WTC11 (cell line): ENCODE data around the gene JAZF1.

Experiments used
- MAX ChIP-seq: sonication (generic); formaldehyde crosslinking; IDR thresholded peaks from 2 replicates; pipeline ENCODE4 v1.8.0; 2022; ENCODE audit warnings: mild to moderate bottlenecking, missing genetic modification reagents
- TEAD4 ChIP-seq: sonication (generic); formaldehyde crosslinking; IDR thresholded peaks from 2 replicates; pipeline ENCODE4 v1.8.0; 2022; ENCODE audit warnings: mild to moderate bottlenecking, missing genetic modification reagents
- USF2 ChIP-seq: sonication (generic); formaldehyde crosslinking; IDR thresholded peaks from 2 replicates; pipeline ENCODE4 v1.8.1; 2023; ENCODE audit warnings: mild to moderate bottlenecking, missing genetic modification reagents, moderate library complexity
- TF ChIP-seq, protein P1 (sequence below): sonication (generic); formaldehyde crosslinking; IDR thresholded peaks from 2 replicates; pipeline ENCODE4 v1.8.0; 2022; ENCODE audit warnings: mild to moderate bottlenecking, missing genetic modification reagents
- TF ChIP-seq, protein P2 (sequence below): fragments of 200-600 bp; IDR thresholded peaks from 2 replicates; pipeline ENCODE4 v1.8.0; 2022; ENCODE audit warnings: antibody characterized with exemption

- TF ChIP-seq, protein P1, sequence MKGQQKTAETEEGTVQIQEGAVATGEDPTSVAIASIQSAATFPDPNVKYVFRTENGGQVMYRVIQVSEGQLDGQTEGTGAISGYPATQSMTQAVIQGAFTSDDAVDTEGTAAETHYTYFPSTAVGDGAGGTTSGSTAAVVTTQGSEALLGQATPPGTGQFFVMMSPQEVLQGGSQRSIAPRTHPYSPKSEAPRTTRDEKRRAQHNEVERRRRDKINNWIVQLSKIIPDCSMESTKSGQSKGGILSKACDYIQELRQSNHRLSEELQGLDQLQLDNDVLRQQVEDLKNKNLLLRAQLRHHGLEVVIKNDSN (CRISPR knock-in tag), result no peak
- TF ChIP-seq, protein P2, sequence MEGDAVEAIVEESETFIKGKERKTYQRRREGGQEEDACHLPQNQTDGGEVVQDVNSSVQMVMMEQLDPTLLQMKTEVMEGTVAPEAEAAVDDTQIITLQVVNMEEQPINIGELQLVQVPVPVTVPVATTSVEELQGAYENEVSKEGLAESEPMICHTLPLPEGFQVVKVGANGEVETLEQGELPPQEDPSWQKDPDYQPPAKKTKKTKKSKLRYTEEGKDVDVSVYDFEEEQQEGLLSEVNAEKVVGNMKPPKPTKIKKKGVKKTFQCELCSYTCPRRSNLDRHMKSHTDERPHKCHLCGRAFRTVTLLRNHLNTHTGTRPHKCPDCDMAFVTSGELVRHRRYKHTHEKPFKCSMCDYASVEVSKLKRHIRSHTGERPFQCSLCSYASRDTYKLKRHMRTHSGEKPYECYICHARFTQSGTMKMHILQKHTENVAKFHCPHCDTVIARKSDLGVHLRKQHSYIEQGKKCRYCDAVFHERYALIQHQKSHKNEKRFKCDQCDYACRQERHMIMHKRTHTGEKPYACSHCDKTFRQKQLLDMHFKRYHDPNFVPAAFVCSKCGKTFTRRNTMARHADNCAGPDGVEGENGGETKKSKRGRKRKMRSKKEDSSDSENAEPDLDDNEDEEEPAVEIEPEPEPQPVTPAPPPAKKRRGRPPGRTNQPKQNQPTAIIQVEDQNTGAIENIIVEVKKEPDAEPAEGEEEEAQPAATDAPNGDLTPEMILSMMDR, result no peak
- TF ChIP-seq TEAD4 (CRISPR knock-in tag) (no peak), MAX (CRISPR knock-in tag) (no peak), USF2 (CRISPR knock-in tag) (no peak)
Observed at GRCh38 chr7:28045592-28045991, 135.0 kb downstream of the JAZF1 start.
